Hepatocyte (in vitro differentiated cells): ENCODE results near the gene TBC1D5.
"Not testable (repeated sequence)": the region's sequence is repeated elsewhere in the genome, so short reads cannot be mapped to it uniquely, and the experiment has no call there.

Source experiments
- EZH2 ChIP-seq: fragments of 200-600 bp; sonication (generic); IDR thresholded peaks from 2 replicates; pipeline ENCODE4 v1.6.1; 2016; ENCODE audit warnings: antibody characterized with exemption, mild to moderate bottlenecking, borderline replicate concordance
- EZH2phosphoT487 ChIP-seq: fragments of 200-600 bp; sonication (generic); IDR thresholded peaks from one replicate; pipeline ENCODE4 v1.6.1; 2018; ENCODE audit warnings: antibody characterized with exemption, mild to moderate bottlenecking, low read depth, moderate library complexity; ENCODE audit not compliant: unreplicated experiment, severe bottlenecking
- TF ChIP-seq, protein P1 (sequence below): fragments of 200-600 bp; sonication (generic); IDR thresholded peaks from 2 replicates; pipeline ENCODE4 v1.5.1; 2016; ENCODE audit warnings: antibody characterized with exemption, mild to moderate bottlenecking; ENCODE audit not compliant: poor library complexity

DNA sequence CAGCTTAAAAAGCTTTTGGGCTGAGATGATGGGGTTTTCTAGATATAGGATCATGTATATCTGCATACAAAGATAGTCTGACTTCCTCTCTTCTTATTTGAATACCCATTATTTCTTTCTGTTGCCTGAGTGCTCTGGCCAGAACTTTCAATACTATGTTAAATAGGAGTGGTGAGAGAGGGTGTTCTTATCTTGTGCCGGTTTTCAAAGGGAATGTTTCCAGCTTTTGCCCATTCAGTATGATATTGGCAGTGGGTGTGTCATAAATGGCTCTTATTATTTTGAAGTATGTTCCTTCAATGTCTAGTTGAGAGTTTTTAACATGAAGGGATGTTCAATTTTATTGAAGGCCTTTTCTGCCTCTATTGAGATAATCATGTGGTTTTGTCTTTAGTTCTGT, 251.2 kb downstream of the TBC1D5 start:
- TF ChIP-seq, protein P1, sequence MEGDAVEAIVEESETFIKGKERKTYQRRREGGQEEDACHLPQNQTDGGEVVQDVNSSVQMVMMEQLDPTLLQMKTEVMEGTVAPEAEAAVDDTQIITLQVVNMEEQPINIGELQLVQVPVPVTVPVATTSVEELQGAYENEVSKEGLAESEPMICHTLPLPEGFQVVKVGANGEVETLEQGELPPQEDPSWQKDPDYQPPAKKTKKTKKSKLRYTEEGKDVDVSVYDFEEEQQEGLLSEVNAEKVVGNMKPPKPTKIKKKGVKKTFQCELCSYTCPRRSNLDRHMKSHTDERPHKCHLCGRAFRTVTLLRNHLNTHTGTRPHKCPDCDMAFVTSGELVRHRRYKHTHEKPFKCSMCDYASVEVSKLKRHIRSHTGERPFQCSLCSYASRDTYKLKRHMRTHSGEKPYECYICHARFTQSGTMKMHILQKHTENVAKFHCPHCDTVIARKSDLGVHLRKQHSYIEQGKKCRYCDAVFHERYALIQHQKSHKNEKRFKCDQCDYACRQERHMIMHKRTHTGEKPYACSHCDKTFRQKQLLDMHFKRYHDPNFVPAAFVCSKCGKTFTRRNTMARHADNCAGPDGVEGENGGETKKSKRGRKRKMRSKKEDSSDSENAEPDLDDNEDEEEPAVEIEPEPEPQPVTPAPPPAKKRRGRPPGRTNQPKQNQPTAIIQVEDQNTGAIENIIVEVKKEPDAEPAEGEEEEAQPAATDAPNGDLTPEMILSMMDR, result not testable (repeated sequence)
- not testable (repeated sequence) for TF ChIP-seq EZH2, EZH2phosphoT487
